ENCODE measurements around the gene COL6A2. TPM values are rescaled to one million over a fixed set of nuclear protein-coding genes. Genes with fewer than 3 reads are reported as not detected.

The COL6A2 gene
- total and polyA plus RNA-seq, 10 of the 15 experiments (the other 5 are each of a cell fraction or from before 2014, with no cell fraction given), result 0.16 to 1.3 (median 0.34) TPM; not detected in 7

DNA sequence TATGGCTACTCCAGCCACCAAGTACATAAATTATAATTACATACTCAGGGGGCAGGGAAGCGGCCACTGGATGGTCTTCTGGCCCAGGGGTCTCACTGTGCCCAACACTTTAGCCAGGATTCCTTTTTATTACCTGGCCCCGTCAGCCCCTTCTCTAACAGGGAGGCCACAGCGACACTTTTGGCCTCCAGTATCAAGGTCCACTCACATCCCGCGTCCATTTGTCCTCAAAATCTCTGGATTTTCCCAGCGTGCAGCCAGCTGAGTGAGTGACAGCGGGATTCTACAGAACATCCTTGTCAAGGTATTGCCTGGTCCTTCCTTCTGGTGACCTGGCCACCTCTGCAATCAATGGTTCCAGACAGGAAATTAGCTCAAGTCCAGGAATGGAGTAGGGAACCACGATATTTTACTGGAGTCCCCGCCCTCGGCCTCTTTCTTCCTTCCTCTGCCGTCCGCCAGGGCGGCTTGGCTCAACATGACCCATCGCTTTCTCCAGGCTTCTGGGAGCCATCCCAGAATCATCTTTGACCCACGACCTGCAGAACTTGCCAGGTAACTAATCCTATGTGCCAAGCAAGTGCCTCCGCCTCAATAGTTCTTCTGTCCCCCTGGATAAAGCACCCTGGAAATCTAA, 2.7 kb upstream of the COL6A2 start:
- CTCF ChIA-PET, result no interaction called here
- no peaks in the 10 kb centered on the region for H4K20me1 ChIP-seq (ENCODE audit: control insufficient read depth, insufficient read depth)
- intact Hi-C loops (cut with micrococcal nuclease; ENCODE audit: unreplicated experiment), result no loop called here
- TF ChIP-seq BACH1 (IDR thresholded peaks at IDR 0.05; ENCODE audit: borderline replicate concordance) (no peak), BRCA1 (IDR thresholded peaks at IDR 0.05; ENCODE audit: low read depth, low read length) (no peak), MYC (IDR thresholded peaks at IDR 0.05; ENCODE audit: insufficient read depth, insufficient read length, insufficient replicate concordance, low read length, severe bottlenecking) (no peak), SMAD5 (IDR thresholded peaks at IDR 0.05; ENCODE audit: low read depth) (no peak), FOXM1 (IDR thresholded peaks at IDR 0.05; ENCODE audit: low read depth, low read length) (no peak), CHD1 (IDR thresholded peaks at IDR 0.05; ENCODE audit: low read depth, low read length) (no peak)
- TF ChIP-seq, protein P1, sequence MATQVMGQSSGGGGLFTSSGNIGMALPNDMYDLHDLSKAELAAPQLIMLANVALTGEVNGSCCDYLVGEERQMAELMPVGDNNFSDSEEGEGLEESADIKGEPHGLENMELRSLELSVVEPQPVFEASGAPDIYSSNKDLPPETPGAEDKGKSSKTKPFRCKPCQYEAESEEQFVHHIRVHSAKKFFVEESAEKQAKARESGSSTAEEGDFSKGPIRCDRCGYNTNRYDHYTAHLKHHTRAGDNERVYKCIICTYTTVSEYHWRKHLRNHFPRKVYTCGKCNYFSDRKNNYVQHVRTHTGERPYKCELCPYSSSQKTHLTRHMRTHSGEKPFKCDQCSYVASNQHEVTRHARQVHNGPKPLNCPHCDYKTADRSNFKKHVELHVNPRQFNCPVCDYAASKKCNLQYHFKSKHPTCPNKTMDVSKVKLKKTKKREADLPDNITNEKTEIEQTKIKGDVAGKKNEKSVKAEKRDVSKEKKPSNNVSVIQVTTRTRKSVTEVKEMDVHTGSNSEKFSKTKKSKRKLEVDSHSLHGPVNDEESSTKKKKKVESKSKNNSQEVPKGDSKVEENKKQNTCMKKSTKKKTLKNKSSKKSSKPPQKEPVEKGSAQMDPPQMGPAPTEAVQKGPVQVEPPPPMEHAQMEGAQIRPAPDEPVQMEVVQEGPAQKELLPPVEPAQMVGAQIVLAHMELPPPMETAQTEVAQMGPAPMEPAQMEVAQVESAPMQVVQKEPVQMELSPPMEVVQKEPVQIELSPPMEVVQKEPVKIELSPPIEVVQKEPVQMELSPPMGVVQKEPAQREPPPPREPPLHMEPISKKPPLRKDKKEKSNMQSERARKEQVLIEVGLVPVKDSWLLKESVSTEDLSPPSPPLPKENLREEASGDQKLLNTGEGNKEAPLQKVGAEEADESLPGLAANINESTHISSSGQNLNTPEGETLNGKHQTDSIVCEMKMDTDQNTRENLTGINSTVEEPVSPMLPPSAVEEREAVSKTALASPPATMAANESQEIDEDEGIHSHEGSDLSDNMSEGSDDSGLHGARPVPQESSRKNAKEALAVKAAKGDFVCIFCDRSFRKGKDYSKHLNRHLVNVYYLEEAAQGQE (IDR thresholded peaks at IDR 0.05; ENCODE audit: low read depth, low read length), result no peak
- RAD21 ChIA-PET (ENCODE audit: unreplicated experiment), result no interaction called here
- H3K4me2 ChIP-seq (ENCODE audit: control insufficient read depth, insufficient read depth), result no peak overlapping the region
- BruUV-seq (replicated peaks), result no TSS peak
- no peaks in the 10 kb centered on the region; the same call in 2 of the 3 replicates for H3K9me3 ChIP-seq (replicated peaks; ENCODE audit: control insufficient read depth, insufficient read depth, low read length)
- H3K4me1 ChIP-seq (ENCODE audit: control insufficient read depth, insufficient read depth, low read length), result no peaks in the 10 kb centered on the region
- DNase-seq (ENCODE audit: low read depth, low spot score) (no peak), FAIRE-seq (no peak), ATAC-seq (no peak)
- no peaks in the 10 kb centered on the region for H3K36me3 ChIP-seq (ENCODE audit: control insufficient read depth in 2 of 2, insufficient read depth in 2 of 2, low read length in 1 of 2)
- no peak overlapping the region for H3K27ac ChIP-seq (ENCODE audit: control insufficient read depth, insufficient read depth)
- H3K27me3 ChIP-seq (replicated peaks in 1 of 2; ENCODE audit: control insufficient read depth in 2 of 2, insufficient read depth in 2 of 2, low read length in 1 of 2), result no peaks in the 10 kb centered on the region
- POLR2A ChIA-PET, result no interaction called here
- in situ Hi-C loops (cut with MboI), result no loop called here
- no peak overlapping the region for H2AFZ ChIP-seq (ENCODE audit: control insufficient read depth, low read depth, low read length)
- no peaks in the 10 kb centered on the region for H3K79me2 ChIP-seq (ENCODE audit: control insufficient read depth, insufficient read depth, low read length)
- SMC1A ChIA-PET (ENCODE audit: uncharacterized antibody, unreplicated experiment), result no interaction called here
- WGBS (ENCODE audit: insufficient coverage, insufficient replicate concordance, low lambda C conversion rate, missing lambda C conversion rate), result 35% methylated on average over 16 of the region's 16 CpGs
- H3K4me3 ChIP-seq, result no peak overlapping the region
- H3K9ac ChIP-seq (ENCODE audit: control insufficient read depth, insufficient read depth, low read length), result no peak overlapping the region
